ENCODE results near the gene SLC8A1.

The SLC8A1 gene

GRCh38 chr2:40454321-40454720, 2.4 kb upstream of the SLC8A1 start:
- no peak for ATAC-seq
- no peak for TF ChIP-seq ZFP30 (CRISPR knock-in tag; IDR thresholded peaks at IDR 0.05)
- TF ChIP-seq ESRRG (CRISPR knock-in tag; IDR thresholded peaks at IDR 0.05) = no peak
- TF ChIP-seq GLIS3 (CRISPR knock-in tag; IDR thresholded peaks at IDR 0.05) = no peak
- TF ChIP-seq OSR1 (CRISPR knock-in tag; IDR thresholded peaks at IDR 0.05) = no peak
- no peak for TF ChIP-seq POU6F1 (CRISPR knock-in tag; IDR thresholded peaks at IDR 0.05; ENCODE audit: borderline replicate concordance, low read depth)
- TF ChIP-seq RARB (CRISPR knock-in tag; IDR thresholded peaks at IDR 0.05) = no peak
- TF ChIP-seq ZFP3 (CRISPR knock-in tag; IDR thresholded peaks at IDR 0.05) = no peak
- TF ChIP-seq BACH2 (CRISPR knock-in tag; IDR thresholded peaks at IDR 0.05; ENCODE audit: borderline replicate concordance) = no peak
- no peak for TF ChIP-seq ZC3H10 (CRISPR knock-in tag; IDR thresholded peaks at IDR 0.05)
- no peak for TF ChIP-seq CSDC2 (CRISPR knock-in tag; IDR thresholded peaks at IDR 0.05)
- TF ChIP-seq ISL1 (CRISPR knock-in tag; IDR thresholded peaks at IDR 0.05) = no peak

GRCh38 chr2:40452786-40453185, 896 bp upstream of the SLC8A1 start:
- ATAC-seq = no peak
- TF ChIP-seq PPARA (CRISPR knock-in tag; IDR thresholded peaks at IDR 0.05; ENCODE audit: borderline replicate concordance) (no peak), ARNTL (CRISPR knock-in tag; IDR thresholded peaks at IDR 0.05; ENCODE audit: borderline replicate concordance, low read depth) (no peak), PATZ1 (CRISPR knock-in tag; IDR thresholded peaks at IDR 0.05; ENCODE audit: borderline replicate concordance) (no peak)

GRCh38 chr2:40450796-40451430, 977 bp downstream of the SLC8A1 start:
- peak; percentile 89 for ATAC-seq
- TF ChIP-seq ESRRG (CRISPR knock-in tag; IDR thresholded peaks at IDR 0.05) = no peak
- TF ChIP-seq TSHZ2 (CRISPR knock-in tag; IDR thresholded peaks at IDR 0.05) = no peak
- no peak for TF ChIP-seq GLIS3 (CRISPR knock-in tag; IDR thresholded peaks at IDR 0.05)
- TF ChIP-seq SNAI2 (CRISPR knock-in tag; IDR thresholded peaks at IDR 0.05) = no peak
- TF ChIP-seq TOX (CRISPR knock-in tag; IDR thresholded peaks at IDR 0.05; ENCODE audit: borderline replicate concordance) = no peak
- TF ChIP-seq ZNF8 (CRISPR knock-in tag; IDR thresholded peaks at IDR 0.05) = no peak
- no peak for TF ChIP-seq ARNTL (CRISPR knock-in tag; IDR thresholded peaks at IDR 0.05; ENCODE audit: borderline replicate concordance, low read depth)
- no peak for TF ChIP-seq ZFP3 (CRISPR knock-in tag; IDR thresholded peaks at IDR 0.05)
- no peak for TF ChIP-seq ZNF70 (CRISPR knock-in tag; IDR thresholded peaks at IDR 0.05)
- TF ChIP-seq TCF4 (CRISPR knock-in tag; IDR thresholded peaks at IDR 0.05; ENCODE audit: borderline replicate concordance) = no peak
- no peak for TF ChIP-seq ZNF565 (CRISPR knock-in tag; conservative IDR thresholded peaks at IDR 0.05; ENCODE audit: low read depth)
- no peak for TF ChIP-seq POU6F1 (CRISPR knock-in tag; IDR thresholded peaks at IDR 0.05; ENCODE audit: borderline replicate concordance, low read depth)
- TF ChIP-seq RARB (CRISPR knock-in tag; IDR thresholded peaks at IDR 0.05) = no peak
- TF ChIP-seq OSR1 (CRISPR knock-in tag; IDR thresholded peaks at IDR 0.05) = no peak
- no peak for TF ChIP-seq ZFP30 (CRISPR knock-in tag; IDR thresholded peaks at IDR 0.05)
- no peak for TF ChIP-seq BACH2 (CRISPR knock-in tag; IDR thresholded peaks at IDR 0.05; ENCODE audit: borderline replicate concordance)

Data from SK-N-SH treated with all-trans-retinoic acid at 6 μM for 48 hours (cell line).